ENCODE results near the gene HYKK.

DNA sequence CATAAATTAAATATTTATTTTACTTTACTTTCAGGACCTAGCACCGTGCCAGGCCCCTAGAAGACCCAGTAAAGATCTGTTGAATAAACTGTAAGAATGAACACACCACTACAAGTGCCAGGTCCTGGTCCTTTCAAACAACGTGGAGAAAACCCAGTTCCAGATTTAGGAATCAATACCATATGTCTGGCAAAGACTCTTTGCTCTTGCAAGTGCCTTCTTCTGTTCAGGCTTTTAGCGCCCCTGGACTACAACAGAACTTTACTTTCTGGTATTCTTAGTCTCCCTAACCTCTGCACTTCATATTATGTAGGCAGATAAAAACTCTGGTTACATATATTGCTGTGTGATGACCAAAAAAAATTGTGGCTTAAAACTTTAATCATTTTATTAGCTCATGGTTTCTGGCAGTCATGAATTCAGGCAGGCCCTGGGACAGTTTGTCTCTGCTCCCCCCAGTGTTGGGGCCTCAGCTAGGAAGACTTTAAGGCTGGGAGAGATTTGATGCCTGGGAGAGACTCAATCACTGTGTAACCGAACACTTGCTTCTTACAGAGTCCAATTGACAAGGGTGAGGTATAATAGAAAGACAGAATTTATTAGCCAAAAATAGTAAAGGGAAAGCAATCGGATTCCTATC lies 30.0 kb downstream of the HYKK start:
- TF ChIP-seq, protein P1, sequence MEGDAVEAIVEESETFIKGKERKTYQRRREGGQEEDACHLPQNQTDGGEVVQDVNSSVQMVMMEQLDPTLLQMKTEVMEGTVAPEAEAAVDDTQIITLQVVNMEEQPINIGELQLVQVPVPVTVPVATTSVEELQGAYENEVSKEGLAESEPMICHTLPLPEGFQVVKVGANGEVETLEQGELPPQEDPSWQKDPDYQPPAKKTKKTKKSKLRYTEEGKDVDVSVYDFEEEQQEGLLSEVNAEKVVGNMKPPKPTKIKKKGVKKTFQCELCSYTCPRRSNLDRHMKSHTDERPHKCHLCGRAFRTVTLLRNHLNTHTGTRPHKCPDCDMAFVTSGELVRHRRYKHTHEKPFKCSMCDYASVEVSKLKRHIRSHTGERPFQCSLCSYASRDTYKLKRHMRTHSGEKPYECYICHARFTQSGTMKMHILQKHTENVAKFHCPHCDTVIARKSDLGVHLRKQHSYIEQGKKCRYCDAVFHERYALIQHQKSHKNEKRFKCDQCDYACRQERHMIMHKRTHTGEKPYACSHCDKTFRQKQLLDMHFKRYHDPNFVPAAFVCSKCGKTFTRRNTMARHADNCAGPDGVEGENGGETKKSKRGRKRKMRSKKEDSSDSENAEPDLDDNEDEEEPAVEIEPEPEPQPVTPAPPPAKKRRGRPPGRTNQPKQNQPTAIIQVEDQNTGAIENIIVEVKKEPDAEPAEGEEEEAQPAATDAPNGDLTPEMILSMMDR (IDR thresholded peaks at IDR 0.05; ENCODE audit: insufficient read depth, low read length), result no peak
- TF ChIP-seq GABPA (IDR thresholded peaks at IDR 0.05; ENCODE audit: low read depth) (no peak), POLR2AphosphoS5 (IDR thresholded peaks at IDR 0.05; ENCODE audit: low read depth) (no peak), SPI1 (IDR thresholded peaks at IDR 0.05; ENCODE audit: borderline replicate concordance, low read depth) (no peak)
